Neural cell (in vitro differentiated cells): Measurements from ENCODE around the gene KRTAP19-6.

Experiments used
- EP300 ChIP-seq: fragments of 450-650 bp; conservative IDR thresholded peaks from 2 replicates; pipeline ENCODE4 v1.6.1; 2014; ENCODE audit warnings: antibody characterized with exemption, mild to moderate bottlenecking, moderate library complexity; ENCODE audit not compliant: poor library complexity, severe bottlenecking
- EZH2 ChIP-seq: fragments of 200-600, 300-800 bp; shearing (Covaris generic), sonication (generic); IDR thresholded peaks from 2 replicates; pipeline ENCODE4 v1.6.1; 2014; ENCODE audit warnings: antibody characterized with exemption, low read length, borderline replicate concordance, mild to moderate bottlenecking; ENCODE audit not compliant: insufficient read depth, poor library complexity, severe bottlenecking
- MXI1 ChIP-seq: fragments of 450-650 bp; conservative IDR thresholded peaks from 2 replicates; pipeline ENCODE4 v1.6.1; 2014; ENCODE audit warnings: antibody characterized with exemption, mild to moderate bottlenecking; ENCODE audit not compliant: poor library complexity, severe bottlenecking
- POLR2AphosphoS5 ChIP-seq: IDR thresholded peaks from 2 replicates; pipeline ENCODE4 v1.6.1; 2012
- RAD21 ChIP-seq: fragments of 450-650 bp; conservative IDR thresholded peaks from 2 replicates; pipeline ENCODE4 v1.6.1; 2014; ENCODE audit warnings: antibody characterized with exemption, mild to moderate bottlenecking, moderate library complexity
- SMC3 ChIP-seq: fragments of 450-650 bp; conservative IDR thresholded peaks from 2 replicates; pipeline ENCODE4 v1.6.1; 2014; ENCODE audit warnings: antibody characterized with exemption, mild to moderate bottlenecking, moderate library complexity; ENCODE audit not compliant: poor library complexity
- TAF1 ChIP-seq: IDR thresholded peaks from 2 replicates; pipeline ENCODE4 v1.6.1; 2012; ENCODE audit warnings: low read depth
- TF ChIP-seq, protein P1 (sequence below): fragments of 450-650 bp; IDR thresholded peaks from 2 replicates; pipeline ENCODE4 v1.5.1; 2014; ENCODE audit warnings: antibody characterized with exemption, mild to moderate bottlenecking, moderate library complexity; ENCODE audit not compliant: poor library complexity, severe bottlenecking
- TF ChIP-seq, protein P2 (sequence below): IDR thresholded peaks from 2 replicates; pipeline ENCODE4 v1.6.1; 2012; ENCODE audit warnings: borderline replicate concordance

DNA sequence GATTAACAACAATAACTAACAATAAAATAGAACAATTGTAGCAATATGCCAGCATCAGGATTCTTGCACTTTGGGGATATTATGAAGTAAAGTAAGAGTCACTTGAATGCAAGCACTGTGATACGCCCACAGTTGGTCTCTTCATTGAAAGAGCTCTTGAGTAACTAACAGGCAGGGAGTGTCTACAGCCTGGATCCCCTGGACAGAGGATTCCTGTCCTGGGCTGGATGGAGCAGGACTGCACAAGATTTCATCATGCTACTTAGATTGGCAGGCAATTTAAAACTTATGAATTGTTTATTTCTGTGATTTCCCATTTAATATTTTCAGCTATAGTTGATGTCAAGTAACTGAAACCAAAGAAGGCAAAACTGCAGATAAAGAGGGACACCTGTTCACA lies 26.0 kb downstream of the KRTAP19-6 start:
- TF ChIP-seq, protein P1, sequence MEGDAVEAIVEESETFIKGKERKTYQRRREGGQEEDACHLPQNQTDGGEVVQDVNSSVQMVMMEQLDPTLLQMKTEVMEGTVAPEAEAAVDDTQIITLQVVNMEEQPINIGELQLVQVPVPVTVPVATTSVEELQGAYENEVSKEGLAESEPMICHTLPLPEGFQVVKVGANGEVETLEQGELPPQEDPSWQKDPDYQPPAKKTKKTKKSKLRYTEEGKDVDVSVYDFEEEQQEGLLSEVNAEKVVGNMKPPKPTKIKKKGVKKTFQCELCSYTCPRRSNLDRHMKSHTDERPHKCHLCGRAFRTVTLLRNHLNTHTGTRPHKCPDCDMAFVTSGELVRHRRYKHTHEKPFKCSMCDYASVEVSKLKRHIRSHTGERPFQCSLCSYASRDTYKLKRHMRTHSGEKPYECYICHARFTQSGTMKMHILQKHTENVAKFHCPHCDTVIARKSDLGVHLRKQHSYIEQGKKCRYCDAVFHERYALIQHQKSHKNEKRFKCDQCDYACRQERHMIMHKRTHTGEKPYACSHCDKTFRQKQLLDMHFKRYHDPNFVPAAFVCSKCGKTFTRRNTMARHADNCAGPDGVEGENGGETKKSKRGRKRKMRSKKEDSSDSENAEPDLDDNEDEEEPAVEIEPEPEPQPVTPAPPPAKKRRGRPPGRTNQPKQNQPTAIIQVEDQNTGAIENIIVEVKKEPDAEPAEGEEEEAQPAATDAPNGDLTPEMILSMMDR: no peak
- TF ChIP-seq MXI1: no peak
- no peak for TF ChIP-seq EZH2
- TF ChIP-seq SMC3: no peak
- no peak for TF ChIP-seq POLR2AphosphoS5
- TF ChIP-seq, protein P2, sequence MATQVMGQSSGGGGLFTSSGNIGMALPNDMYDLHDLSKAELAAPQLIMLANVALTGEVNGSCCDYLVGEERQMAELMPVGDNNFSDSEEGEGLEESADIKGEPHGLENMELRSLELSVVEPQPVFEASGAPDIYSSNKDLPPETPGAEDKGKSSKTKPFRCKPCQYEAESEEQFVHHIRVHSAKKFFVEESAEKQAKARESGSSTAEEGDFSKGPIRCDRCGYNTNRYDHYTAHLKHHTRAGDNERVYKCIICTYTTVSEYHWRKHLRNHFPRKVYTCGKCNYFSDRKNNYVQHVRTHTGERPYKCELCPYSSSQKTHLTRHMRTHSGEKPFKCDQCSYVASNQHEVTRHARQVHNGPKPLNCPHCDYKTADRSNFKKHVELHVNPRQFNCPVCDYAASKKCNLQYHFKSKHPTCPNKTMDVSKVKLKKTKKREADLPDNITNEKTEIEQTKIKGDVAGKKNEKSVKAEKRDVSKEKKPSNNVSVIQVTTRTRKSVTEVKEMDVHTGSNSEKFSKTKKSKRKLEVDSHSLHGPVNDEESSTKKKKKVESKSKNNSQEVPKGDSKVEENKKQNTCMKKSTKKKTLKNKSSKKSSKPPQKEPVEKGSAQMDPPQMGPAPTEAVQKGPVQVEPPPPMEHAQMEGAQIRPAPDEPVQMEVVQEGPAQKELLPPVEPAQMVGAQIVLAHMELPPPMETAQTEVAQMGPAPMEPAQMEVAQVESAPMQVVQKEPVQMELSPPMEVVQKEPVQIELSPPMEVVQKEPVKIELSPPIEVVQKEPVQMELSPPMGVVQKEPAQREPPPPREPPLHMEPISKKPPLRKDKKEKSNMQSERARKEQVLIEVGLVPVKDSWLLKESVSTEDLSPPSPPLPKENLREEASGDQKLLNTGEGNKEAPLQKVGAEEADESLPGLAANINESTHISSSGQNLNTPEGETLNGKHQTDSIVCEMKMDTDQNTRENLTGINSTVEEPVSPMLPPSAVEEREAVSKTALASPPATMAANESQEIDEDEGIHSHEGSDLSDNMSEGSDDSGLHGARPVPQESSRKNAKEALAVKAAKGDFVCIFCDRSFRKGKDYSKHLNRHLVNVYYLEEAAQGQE: no peak
- no peak for TF ChIP-seq EP300
- no peak for TF ChIP-seq RAD21
- no peak for TF ChIP-seq TAF1
